CD4-positive, alpha-beta T cell treated with Interleukin-1 beta for 1 hour (primary cell): Measurements from ENCODE around the gene LASP1NB.
"Not testable (repeated sequence)": the region's sequence is repeated elsewhere in the genome, so short reads cannot be mapped to it uniquely, and the experiment has no call there.

Experiments used
- DNase-seq, 2 donors: peaks; one replicate each; pipeline ENCODE4 v3.0.0-alpha.2; 2020 to 2022

The LASP1NB gene

GRCh38 chr17:38897671-38898290, 27.6 kb upstream of the LASP1NB start:
- DNase-seq = no peak

DNA sequence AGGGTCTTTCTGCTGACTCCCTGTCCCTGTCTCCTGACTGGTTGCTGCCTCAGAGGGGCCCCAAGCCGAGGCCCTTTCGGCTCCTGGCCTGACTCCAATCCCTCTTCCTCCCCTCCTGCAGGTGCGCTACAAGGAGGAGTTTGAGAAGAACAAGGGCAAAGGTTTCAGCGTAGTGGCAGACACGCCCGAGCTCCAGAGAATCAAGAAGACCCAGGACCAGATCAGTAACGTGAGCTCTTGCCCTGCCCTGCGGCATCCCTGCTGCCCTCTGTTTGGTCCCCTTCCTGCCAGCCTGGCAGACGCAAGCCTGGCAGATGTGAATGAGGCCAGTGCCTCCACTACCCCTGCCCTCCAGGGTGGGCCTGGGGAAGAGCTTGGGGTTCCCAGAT, 27.1 kb upstream of the LASP1NB start:
- no peak for DNase-seq

GRCh38 chr17:38898812-38899348, 26.5 kb upstream of the LASP1NB start:
- peak; percentile 84 to 86 for DNase-seq

DNA sequence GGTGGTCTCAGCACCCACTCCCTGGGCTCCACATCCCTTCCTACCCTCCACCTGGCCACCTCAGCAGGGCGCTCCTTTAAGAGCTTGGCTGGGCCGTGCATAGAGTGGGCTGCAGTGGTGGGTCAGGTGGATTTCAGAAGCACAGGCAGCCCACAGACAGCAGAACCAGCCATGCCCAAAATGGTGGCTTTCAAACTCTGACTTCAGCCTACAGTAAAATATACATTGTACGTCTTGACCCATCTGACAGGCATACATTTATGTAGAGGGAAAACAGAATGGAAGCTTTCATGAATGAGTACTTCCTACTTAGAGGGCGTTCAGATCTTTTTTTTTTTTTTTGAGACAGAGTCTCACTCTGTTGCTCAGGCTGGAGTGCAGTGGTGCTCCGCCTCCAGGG, 26.0 kb upstream of the LASP1NB start:
- no peak for DNase-seq

DNA sequence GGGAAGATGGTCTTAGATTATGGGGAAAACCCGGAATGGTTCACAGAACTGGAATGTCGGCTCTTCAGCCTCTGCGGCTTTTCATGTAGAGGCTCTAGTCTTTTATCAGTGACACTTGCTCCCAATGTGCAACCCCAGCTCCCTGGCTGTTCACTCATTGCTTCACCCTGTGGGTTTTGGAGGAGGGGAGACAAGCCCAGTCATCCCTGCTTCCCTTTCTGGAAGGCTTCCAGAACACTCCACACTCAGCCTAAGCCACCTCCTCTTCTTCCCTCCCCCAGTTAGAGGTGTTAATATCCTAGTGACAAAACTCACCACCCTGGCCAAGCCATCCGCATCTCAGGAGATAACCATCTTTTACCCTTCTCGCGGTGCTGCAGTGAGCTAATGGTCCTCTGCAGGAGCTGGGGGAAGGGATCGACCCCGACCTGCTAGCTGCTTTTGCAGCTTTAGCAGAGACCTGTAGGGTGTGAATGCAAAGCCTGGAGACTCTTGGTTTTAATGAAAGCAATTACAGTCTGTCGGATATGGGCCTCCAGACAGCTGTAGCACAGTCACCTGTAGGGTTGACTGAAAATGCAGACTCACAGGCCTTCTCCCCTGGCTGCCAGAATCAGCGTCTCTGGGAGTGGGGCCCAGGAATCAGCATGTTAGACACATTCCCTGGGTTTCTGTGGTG, 24.3 kb upstream of the LASP1NB start:
- peak; percentile 56 to 60 for DNase-seq

DNA sequence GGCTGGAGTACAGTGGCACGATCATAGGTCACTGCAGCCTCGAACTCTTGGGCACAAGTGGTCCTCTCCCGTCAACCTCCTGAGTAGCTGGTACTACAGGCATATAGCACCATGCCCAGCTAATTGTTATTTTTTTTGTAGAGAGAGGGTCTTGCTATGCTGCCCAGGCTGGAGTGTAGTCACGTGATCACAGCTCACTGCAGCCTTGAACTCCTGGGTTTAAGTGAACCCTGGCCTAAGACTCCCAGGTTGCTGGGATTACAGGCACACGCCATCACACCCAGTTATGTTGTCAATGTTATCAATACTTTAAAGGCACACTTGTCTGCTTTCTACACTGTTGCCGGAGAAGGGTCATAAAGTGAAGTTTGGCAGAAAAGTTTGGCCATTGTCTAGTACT, 22.0 kb upstream of the LASP1NB start:
- DNase-seq = no peak

DNA sequence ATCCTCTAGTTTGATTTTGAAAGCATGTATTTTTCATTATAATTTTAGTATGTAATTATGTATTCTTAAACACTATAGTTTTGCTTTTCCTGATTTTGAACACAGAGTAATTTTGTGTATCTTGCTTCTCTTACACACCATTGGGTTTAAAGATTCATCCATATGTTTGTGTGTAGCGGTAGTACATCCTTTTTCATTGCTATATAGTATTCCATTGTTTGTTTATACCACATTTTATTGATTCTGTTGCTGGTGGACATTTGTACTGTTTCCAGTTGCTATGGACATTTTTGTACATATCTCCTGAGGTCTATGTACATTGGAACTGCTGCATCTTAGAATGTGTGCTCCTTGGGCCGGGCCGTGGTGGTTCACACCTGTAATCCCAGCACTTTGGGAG, 20.5 kb upstream of the LASP1NB start:
- DNase-seq = no peak

DNA sequence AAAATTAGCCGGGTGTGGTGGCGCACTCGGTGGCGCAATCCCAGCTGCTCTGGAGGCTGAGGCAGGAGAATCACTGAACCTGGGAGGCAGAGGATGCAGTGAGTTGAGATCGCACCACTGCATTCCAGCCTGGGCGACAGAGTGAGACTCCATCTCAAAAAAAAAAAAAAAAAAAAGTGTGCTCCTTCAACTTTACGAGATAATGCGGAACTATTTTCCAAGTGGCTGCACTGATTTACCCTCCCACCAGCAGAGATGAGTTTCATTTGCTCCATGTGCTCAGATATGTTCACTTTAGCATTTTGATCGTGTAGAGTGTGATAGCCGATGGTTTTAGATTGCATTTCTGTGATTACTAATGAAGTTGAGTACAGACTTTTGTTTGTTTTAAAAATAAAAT, 20.0 kb upstream of the LASP1NB start:
- no peak for DNase-seq

- no peak for DNase-seq
These were observed 18.8 kb upstream of the LASP1NB start for GRCh38 chr17:38906460-38907228.

- DNase-seq = no peak
These were observed 17.3 kb upstream of the LASP1NB start for GRCh38 chr17:38907930-38908675.

DNA sequence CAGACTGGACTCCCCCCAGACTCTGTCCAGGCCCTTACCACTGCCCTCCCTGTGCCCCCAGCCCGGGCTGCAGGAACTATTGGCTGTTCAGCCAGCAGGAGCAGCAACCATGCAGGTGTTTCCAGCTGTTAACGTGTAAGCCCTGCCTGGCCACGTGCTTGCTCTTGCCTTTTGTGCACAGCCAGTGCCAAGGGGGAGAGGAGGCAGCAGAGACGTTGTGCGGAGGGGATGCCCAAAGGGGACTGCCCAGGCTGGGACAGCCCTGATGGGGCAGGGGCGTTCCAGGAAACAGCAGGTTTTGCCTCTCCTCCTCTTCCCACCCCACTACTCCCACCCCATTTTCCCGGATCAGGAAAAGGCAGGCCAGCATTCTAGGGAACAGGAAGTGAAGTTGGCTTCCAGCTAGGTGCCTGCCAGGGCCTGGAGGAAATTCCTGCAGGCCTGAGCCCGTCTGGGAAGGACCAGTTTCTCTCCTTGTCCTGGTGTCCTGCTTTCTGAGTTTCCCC, 16.7 kb upstream of the LASP1NB start:
- no peak for DNase-seq

GRCh38 chr17:38910325-38910724, 15.1 kb upstream of the LASP1NB start:
- no peak for DNase-seq

DNA sequence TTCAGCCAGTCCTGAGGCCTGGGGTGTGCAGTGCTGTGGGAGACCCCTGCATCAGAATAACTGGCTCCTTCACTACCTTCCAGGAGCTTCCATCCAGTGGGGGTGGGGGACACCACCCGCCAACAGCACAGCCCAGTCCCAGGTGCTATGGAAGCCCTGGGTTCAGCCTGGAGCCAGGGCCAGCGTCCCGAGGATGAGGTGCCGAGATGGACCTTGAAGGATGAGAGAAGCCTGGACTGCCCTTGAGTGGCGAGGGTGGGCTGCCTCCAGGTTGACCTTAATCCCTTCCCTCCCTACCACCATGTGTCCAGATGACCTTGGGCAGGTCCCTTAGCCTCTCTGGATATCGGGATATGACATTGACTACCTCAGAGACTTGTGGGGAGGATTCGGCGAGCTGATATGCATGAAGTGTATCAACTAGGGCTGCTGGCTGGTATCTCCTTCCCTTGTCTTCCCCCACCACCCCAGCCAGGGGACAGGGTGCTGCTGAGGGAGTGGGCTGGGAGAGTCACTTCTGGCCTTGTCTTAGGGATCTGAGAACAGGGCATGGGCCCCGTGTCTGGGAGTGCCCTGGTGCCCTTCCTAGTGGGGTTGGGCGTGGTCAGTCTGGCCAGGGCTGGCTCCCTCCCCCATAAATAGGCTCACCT, 14.2 kb upstream of the LASP1NB start:
- DNase-seq = no peak

GRCh38 chr17:38911731-38912081, 13.7 kb upstream of the LASP1NB start:
- DNase-seq = not testable (repeated sequence)

DNA sequence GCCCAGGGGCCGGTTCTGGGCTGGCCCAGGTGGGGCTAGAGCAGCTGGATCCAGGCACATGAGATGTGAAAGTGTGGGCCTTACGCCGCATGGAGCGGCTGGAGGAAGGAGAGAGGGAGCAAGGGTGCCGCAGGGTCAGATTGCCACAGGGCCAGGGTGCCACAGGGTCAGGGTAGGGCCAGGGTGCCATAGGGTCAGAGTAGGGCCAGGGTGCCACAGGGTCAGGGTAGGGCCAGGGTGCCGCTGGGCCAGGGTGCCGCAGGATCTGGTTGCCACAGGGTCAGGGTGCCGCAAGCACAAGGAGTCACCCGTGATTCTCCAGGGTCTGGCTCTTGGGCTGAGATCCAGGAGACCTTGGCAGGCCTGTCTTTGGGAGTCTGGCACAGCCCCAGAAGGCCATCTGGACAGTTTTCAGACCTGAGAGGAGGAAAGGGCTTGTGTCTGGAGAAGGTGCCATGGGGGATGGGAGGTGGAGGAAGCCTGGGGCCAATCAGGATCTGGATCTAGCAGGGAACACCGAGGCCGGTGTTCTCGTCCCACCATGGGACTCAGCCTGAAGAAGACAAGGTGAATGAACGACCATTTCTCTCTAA, 13.1 kb upstream of the LASP1NB start:
- no peak for DNase-seq

DNA sequence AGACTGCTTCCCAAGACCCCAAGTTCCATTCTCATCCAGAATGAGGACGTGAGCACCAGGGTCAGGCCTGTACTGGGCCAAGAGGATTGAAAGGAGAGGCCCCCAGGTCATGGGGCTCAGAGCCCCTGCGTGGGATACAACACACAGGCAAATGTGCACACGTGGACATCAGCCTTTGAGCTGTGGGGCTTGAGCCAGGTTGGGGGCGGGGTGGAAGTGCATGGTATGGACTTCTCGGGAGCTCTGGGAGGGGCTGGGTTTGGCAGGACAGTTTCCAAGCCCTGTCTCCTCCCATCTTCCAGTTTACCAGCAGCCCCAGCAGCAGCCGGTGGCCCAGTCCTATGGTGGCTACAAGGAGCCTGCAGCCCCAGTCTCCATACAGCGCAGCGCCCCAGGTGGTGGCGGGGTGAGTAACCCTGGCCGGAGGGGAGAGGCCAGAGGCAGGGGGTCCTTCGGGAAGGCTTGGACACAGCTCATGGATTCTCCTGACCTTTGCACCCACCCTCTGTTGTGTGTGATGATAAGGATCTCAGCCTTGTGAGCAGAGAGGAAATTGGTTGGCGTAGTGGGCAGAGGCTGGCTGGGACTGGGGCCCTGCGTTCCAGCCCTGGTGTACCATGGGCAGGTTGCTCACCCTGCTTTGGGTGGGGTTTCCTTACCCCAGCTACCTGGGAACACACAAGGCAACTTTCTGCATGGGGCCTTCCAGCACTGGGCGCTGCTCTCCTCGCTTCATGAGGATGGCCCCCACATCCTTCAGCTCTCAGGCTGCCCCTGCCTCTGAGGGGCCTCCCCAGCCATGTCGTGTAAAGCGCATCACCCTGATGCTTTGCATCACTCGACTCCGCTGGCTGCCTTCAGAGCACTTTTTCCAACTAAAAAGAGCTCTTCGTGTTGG, 10.4 kb upstream of the LASP1NB start:
- DNase-seq = no peak

DNA sequence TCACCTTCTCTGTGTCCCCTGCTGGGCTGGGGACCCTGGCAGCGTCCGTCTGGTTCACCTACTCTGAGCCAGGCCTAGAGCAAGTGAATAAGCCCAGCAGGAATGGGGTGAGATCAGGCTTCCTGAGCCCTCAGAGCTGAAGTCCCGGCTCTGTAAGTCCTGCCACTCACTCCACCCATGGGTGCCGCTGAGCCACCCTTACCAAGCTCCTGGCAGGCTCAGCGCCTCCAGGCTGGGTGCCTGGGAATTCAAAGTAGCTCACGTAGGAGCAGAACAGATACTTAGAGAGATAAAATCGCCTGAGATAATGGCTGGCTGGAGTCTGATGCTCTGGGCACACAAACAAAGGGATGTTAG, 9.8 kb upstream of the LASP1NB start:
- no peak for DNase-seq

DNA sequence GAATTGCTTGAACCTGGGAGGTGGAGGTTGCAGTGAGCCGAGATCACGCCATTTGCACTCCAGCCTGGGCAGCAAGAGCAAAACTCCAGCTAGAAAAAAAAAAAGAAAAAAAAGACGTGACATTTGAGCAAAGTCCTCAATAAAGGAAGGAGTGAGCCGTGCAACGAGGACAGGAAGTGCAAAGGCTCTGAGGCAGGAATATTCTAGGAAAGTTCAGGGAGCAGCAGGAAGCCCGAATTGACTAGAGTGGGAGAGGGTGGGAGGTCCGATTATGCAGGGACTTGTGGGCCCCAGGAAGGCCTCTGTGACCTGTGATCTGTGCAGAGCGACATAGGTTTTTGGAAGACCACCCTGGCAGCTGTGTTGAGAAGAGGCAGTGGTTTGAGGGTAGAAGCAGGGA, 8.6 kb upstream of the LASP1NB start:
- DNase-seq = no peak

- DNase-seq = no peak
These were observed 8.2 kb upstream of the LASP1NB start for GRCh38 chr17:38917259-38917658.

- no peak for DNase-seq
These were observed 7.1 kb upstream of the LASP1NB start for GRCh38 chr17:38918129-38918913.
